Stomach (tissue), 4 donors: ENCODE measurements around the gene SLC16A8.

ENCODE experiments used
- CTCF ChIP-seq, 7 experiments: fragments of 450-650 bp in 4 of 7; fragments of 200-600 bp in 3 of 7; sonication (generic) in 3 of 7; IDR thresholded peaks; one replicate each; pipeline ENCODE4 v1.5.1; 2016 to 2019; ENCODE audit warnings: antibody characterized with exemption in 7 of 7, control low read depth in 2 of 7, mild to moderate bottlenecking in 1 of 7
- POLR2A ChIP-seq, 4 donors: fragments of 450-650 bp; IDR thresholded peaks; one replicate each; pipeline ENCODE4 v1.6.1; 2016; ENCODE audit warnings: antibody characterized with exemption in 4 of 4, control low read depth in 2 of 4, mild to moderate bottlenecking in 1 of 4, moderate library complexity in 1 of 4
- POLR2AphosphoS5 ChIP-seq, 3 donors: sonication (generic); formaldehyde crosslinking; IDR thresholded peaks; one replicate each; pipeline ENCODE4 v1.6.1; 2016; ENCODE audit warnings: antibody characterized with exemption in 3 of 3

- TF ChIP-seq POLR2AphosphoS5 (IDR thresholded peaks at IDR 0.05) (no peak), CTCF (IDR thresholded peaks at IDR 0.05) (no peak), POLR2A (IDR thresholded peaks at IDR 0.05) (no peak)
These were observed 16.1 kb downstream of the SLC16A8 start for GRCh38 chr22:38067761-38068360.
